GM19455 (cell line): Measurements from ENCODE around the gene KLRF1.

ENCODE experiments used
- ATAC-seq: cut with Tn5 transposase; IDR thresholded peaks from one replicate; pipeline ENCODE4 v1.9.1; 2021; ENCODE audit not compliant: unreplicated experiment

KLRF1 gene

GRCh38 chr12:9808504-9808903, 18.8 kb upstream of the KLRF1 start:
- no peak for ATAC-seq

- ATAC-seq: no peak
Observed at GRCh38 chr12:9809338-9809737, 17.9 kb upstream of the KLRF1 start.

- no peak for ATAC-seq
Observed at GRCh38 chr12:9809866-9810265, 17.4 kb upstream of the KLRF1 start.

- no peak for ATAC-seq
Observed at GRCh38 chr12:9810671-9811070, 16.6 kb upstream of the KLRF1 start.

- no peak for ATAC-seq
Observed at GRCh38 chr12:9811621-9812020, 15.7 kb upstream of the KLRF1 start.

- peak; percentile 97 for ATAC-seq
Observed at GRCh38 chr12:9813821-9814798, 13.2 kb upstream of the KLRF1 start.

- no peak for ATAC-seq
Observed at GRCh38 chr12:9820281-9820930, 6.9 kb upstream of the KLRF1 start.

GRCh38 chr12:9829483-9829882, 2.2 kb downstream of the KLRF1 start:
- ATAC-seq: no peak

GRCh38 chr12:9829982-9830381, 2.7 kb downstream of the KLRF1 start:
- ATAC-seq: no peak

GRCh38 chr12:9831720-9832119, 4.4 kb downstream of the KLRF1 start:
- no peak for ATAC-seq

- no peak for ATAC-seq
Observed at GRCh38 chr12:9843407-9843806, 16.1 kb downstream of the KLRF1 start.

GRCh38 chr12:9848899-9849298, 21.6 kb downstream of the KLRF1 start:
- ATAC-seq: no peak

GRCh38 chr12:9851050-9851449, 23.8 kb downstream of the KLRF1 start:
- no peak for ATAC-seq

- no peak for ATAC-seq
Observed at GRCh38 chr12:9851927-9852326, 24.6 kb downstream of the KLRF1 start.

- no peak for ATAC-seq
Observed at GRCh38 chr12:9856151-9856550, 28.9 kb downstream of the KLRF1 start.

GRCh38 chr12:9856894-9857293, 29.6 kb downstream of the KLRF1 start:
- ATAC-seq: no peak

- no peak for ATAC-seq
Observed at GRCh38 chr12:9858135-9858534, 30.9 kb downstream of the KLRF1 start.

GRCh38 chr12:9864913-9865675, 37.8 kb downstream of the KLRF1 start:
- no peak for ATAC-seq

- no peak for ATAC-seq
Observed at GRCh38 chr12:9866860-9867269, 39.6 kb downstream of the KLRF1 start.

- ATAC-seq: no peak
Observed at GRCh38 chr12:9867531-9867930, 40.2 kb downstream of the KLRF1 start.

- ATAC-seq: no peak
Observed at GRCh38 chr12:9868311-9868801, 41.1 kb downstream of the KLRF1 start.
